Activated naive CD8-positive, alpha-beta T cell treated with anti-CD3 and anti-CD28 coated beads, Interleukin-2, amount 10 ng/mL, durations not matched to agents 7 days and 5 days (primary cell): ENCODE measurements around the gene SPANXD. TPM values are rescaled to one million over a fixed set of nuclear protein-coding genes. Genes with fewer than 3 reads are reported as not detected.

Experiments used
- total RNA-seq, 2 experiments: library from RNA; stranded (reverse); gene quantifications; one replicate each; pipeline ENCODE4 v1.2.3, GENCODE V29; 2021

SPANXD gene
- total RNA-seq, 2 experiments from 2014 or later: not detected

Other genes starting within 250 kb of the SPANXD start
- gene SPANXA1, start 114.0 kb downstream of the SPANXD start, total RNA-seq: not detected
- not detected for gene SPANXA2, start 109.0 kb downstream of the SPANXD start, total RNA-seq
- not detected for gene MAGEC3, start 139.6 kb upstream of the SPANXD start, total RNA-seq
- gene MAGEC1, start 205.2 kb upstream of the SPANXD start, total RNA-seq: not detected